NCI-H2196 (cell line): ENCODE results near the gene LIN52.
"Not testable (repeated sequence)": the region's sequence is repeated elsewhere in the genome, so short reads cannot be mapped to it uniquely, and the experiment has no call there.

Experiments used
- DNase-seq: peaks from one replicate; lab custom pipeline; 2025; ENCODE audit not compliant: unreplicated experiment; lab: John Stamatoyannopoulos, UW

Gene LIN52

GRCh38 chr14:74105381-74105780, 20.6 kb downstream of the LIN52 start:
- no peak for DNase-seq

GRCh38 chr14:74109369-74109768, 24.6 kb downstream of the LIN52 start:
- DNase-seq, result no peak

GRCh38 chr14:74111395-74112216, 26.9 kb downstream of the LIN52 start:
- DNase-seq, result peak; percentile 64

GRCh38 chr14:74125487-74125886, 40.7 kb downstream of the LIN52 start:
- DNase-seq, result not testable (repeated sequence)

- DNase-seq, result no peak
Observed at GRCh38 chr14:74126315-74127013, 41.7 kb downstream of the LIN52 start.

GRCh38 chr14:74127634-74128033, 42.9 kb downstream of the LIN52 start:
- no peak for DNase-seq

- DNase-seq, result peak; percentile 5
Observed at GRCh38 chr14:74133833-74134481, 49.2 kb downstream of the LIN52 start.

GRCh38 chr14:74134484-74134883, 49.7 kb downstream of the LIN52 start:
- DNase-seq, result no peak

GRCh38 chr14:74135426-74135825, 50.7 kb downstream of the LIN52 start:
- DNase-seq, result no peak

- peak; percentile 69 for DNase-seq
Observed at GRCh38 chr14:74140374-74140850, 55.7 kb downstream of the LIN52 start.

GRCh38 chr14:74141703-74142102, 56.9 kb downstream of the LIN52 start:
- no peak for DNase-seq

- no peak for DNase-seq
Observed at GRCh38 chr14:74142523-74142922, 57.8 kb downstream of the LIN52 start.

- DNase-seq, result no peak
Observed at GRCh38 chr14:74144789-74145188, 60.0 kb downstream of the LIN52 start.

GRCh38 chr14:74147571-74147970, 62.8 kb downstream of the LIN52 start:
- no peak for DNase-seq

- DNase-seq, result no peak
Observed at GRCh38 chr14:74148705-74149104, 63.9 kb downstream of the LIN52 start.

GRCh38 chr14:74155287-74155686, 70.5 kb downstream of the LIN52 start:
- no peak for DNase-seq

- no peak for DNase-seq
Observed at GRCh38 chr14:74155749-74156148, 71.0 kb downstream of the LIN52 start.

GRCh38 chr14:74160763-74161162, 76.0 kb downstream of the LIN52 start:
- DNase-seq, result no peak

GRCh38 chr14:74161526-74162158, 76.9 kb downstream of the LIN52 start:
- DNase-seq, result no peak

GRCh38 chr14:74169906-74170305, 85.2 kb downstream of the LIN52 start:
- DNase-seq, result no peak

- DNase-seq, result no peak
Observed at GRCh38 chr14:74176400-74176793, 91.6 kb downstream of the LIN52 start.
